A549 treated with Mapracorat at 1 μM for 4 hours (cell line): Measurements from ENCODE around the gene SYPL2. TPM values are rescaled to one million over a fixed set of nuclear protein-coding genes. Genes with fewer than 3 reads are reported as not detected.

ENCODE experiments used
- total RNA-seq: library from RNA; stranded (reverse); fragments of 200-300 nt; extraction: Qiagen RNA extraction; gene quantifications from 5 replicates; pipeline ENCODE4 v1.2.3, GENCODE V29; 2022

Gene SYPL2
- total RNA-seq, result 0.06 to 0.13 TPM (median 0.10 TPM) in 4 of 5 replicates, not detected in the other

GRCh38 chr1:109466452-109467300 is at the start of gene SYPL2:
Gene SYPL2, plus strand, starts transcription at chr1:109466546. Its CDS starts 298 bp downstream, at chr1:109466844.

DNA sequence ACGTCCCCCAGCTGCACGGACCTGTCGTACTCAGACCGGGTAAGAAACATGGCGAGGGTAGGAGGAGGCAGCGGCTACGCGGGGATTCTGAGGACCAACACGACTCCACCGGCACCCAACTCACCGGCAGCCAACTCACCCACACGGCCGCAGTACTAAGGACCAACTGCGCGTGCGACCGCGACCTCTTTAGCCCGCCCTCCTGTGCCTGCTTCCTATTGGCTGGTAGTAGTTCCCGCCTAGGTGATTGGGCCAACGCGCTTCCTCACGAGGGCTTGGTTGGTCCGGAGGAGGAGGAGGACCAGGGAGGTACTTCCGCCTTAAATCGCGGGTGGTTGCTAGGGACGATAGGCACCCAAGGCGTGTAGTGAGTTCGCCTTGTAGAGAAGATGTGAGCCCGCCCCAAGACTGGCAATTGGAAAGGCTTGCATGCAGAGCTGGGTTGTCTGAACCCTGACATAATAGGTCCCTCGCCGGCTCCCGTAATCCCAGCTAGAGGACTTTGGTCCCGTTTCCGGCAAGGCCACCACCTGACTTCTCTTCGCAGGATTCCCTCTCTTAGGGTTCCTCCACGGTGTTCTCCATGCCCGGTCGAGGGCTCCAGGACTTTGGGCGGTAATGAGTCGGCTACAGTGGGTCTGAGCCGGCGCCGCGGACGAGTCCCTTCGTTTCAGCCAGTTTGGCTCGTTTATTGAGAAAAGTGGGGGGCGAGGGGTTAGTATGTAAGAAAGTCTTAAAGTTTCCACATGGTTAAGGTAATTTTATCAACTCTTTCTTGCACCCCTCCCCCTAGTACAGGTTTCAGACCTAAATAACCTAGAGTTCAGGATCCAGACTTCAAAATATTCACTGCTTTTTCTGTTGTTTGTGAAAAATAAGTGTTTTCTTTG is 39.8 kb upstream of the SYPL2 start, which contains the start of gene PSMA5:
Gene PSMA5 (minus strand): TSS at position 168 of the 890 bp plus-strand sequence. CDS start 118 bp downstream, at position 50.

GRCh38 chr1:109483672-109484518 is 17.5 kb downstream of the SYPL2 start, which contains the start of gene ATXN7L2:
Gene ATXN7L2, plus strand, starts transcription at chr1:109483905. Its CDS starts 49 bp downstream, at chr1:109483954.

DNA sequence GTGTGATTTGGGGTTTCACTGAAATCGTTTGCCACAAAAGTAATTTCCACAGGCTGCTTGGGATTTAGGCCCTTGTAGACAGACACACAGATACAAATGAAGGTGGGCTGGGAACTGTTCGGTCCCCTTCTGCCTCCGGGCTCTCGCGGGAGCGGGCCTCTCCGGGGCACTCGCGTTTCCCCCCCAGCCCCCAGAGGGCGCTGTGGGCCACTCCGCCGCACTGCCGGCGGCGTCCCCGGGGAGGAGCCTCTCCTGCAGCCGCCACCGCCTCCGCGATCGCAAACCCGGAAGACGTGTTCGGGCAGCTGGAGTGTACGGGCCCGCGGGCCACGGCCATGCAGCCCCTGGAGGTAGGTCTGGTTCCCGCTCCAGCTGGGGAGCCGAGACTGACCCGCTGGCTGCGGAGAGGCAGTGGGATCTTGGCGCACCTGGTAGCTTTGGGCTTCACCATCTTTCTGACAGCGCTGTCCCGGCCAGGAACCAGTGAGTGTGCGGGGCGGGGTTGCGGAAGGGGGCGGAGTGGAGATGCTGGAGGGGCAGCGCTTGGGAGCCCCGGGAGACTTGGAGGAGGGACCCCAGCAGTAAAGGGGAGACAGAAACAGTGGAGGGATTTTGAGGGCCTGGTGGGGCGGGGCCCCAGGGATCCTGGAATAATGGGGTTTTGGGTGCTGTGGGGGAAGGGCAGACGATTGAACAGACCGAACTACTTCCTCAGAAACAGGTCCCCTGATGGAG is 27.6 kb downstream of the SYPL2 start, which contains the start of gene CYB561D1:
Gene CYB561D1 (plus strand): TSS at position 290 of the 735 bp plus-strand sequence. CDS start 46 bp downstream, at position 336.

GRCh38 chr1:109509176-109510134 is 43.1 kb downstream of the SYPL2 start, which contains the start of gene AMIGO1:
Gene AMIGO1, minus strand, starts transcription at chr1:109509727. Its CDS starts 815 bp downstream, at chr1:109508912.

Other genes with a start within 250 kb of the SYPL2 start
- gene CELSR2, start 217.0 kb upstream of the SYPL2 start, total RNA-seq, result 3.3 to 5.5 TPM (median 5.1 TPM) in 5 replicates
- 16.3 to 25.3 TPM (median 22.6 TPM) in 5 replicates for gene PSRC1, start 183.4 kb upstream of the SYPL2 start, total RNA-seq
- 0.25 TPM in 1 of 5 replicates, not detected in the others for gene MYBPHL, start 159.5 kb upstream of the SYPL2 start, total RNA-seq
- 3.4 to 4.6 TPM (median 4.3 TPM) in 5 replicates for gene SORT1, start 68.6 kb upstream of the SYPL2 start, total RNA-seq
- 100 to 117 TPM (median 108 TPM) in 5 replicates for gene PSMA5, start 40.1 kb upstream of the SYPL2 start, total RNA-seq
- 1.9 to 2.8 TPM (median 2.3 TPM) in 5 replicates for gene ATXN7L2, start 17.4 kb downstream of the SYPL2 start, total RNA-seq
- 4.0 to 5.0 TPM (median 4.4 TPM) in 5 replicates for gene CYB561D1, start 27.5 kb downstream of the SYPL2 start, total RNA-seq
- gene AMIGO1, start 43.2 kb downstream of the SYPL2 start, total RNA-seq, result 1.0 to 1.4 TPM (median 1.3 TPM) in 5 replicates
- not detected in 5 replicates for gene GPR61, start 73.3 kb downstream of the SYPL2 start, total RNA-seq
- gene GNAI3, start 82.1 kb downstream of the SYPL2 start, total RNA-seq, result 4.7 to 5.5 TPM (median 5.2 TPM) in 5 replicates
- gene GNAT2, start 153.1 kb downstream of the SYPL2 start, total RNA-seq, result 0.13 to 0.17 TPM (median 0.17 TPM) in 3 of 5 replicates, not detected in the others
- 20.6 to 28.6 TPM (median 23.1 TPM) in 5 replicates for gene AMPD2, start 153.3 kb downstream of the SYPL2 start, total RNA-seq
- gene GSTM4, start 189.6 kb downstream of the SYPL2 start, total RNA-seq, result 8.6 to 11.1 TPM (median 9.3 TPM) in 5 replicates
- 2.9 to 3.6 TPM (median 3.4 TPM) in 5 replicates for gene GSTM2, start 201.5 kb downstream of the SYPL2 start, total RNA-seq
- not detected in 5 replicates for gene GSTM1, start 221.3 kb downstream of the SYPL2 start, total RNA-seq
- gene GSTM5, start 245.7 kb downstream of the SYPL2 start, total RNA-seq, result not detected in 5 replicates